Activated naive CD4-positive, alpha-beta T cell treated with anti-CD3 and anti-CD28 coated beads, Interleukin-2, amount 50 U/mL, for 72 hours (primary cell): ENCODE results near the gene SYNGR4. TPM values are rescaled to one million over a fixed set of nuclear protein-coding genes. Genes with fewer than 3 reads are reported as not detected.
A peak's percentile ranks its signal among the peaks of the same experiment; 100 is the strongest.
"Not testable (repeated sequence)": the region's sequence is repeated elsewhere in the genome, so short reads cannot be mapped to it uniquely, and the experiment has no call there.

Source experiments
- ATAC-seq, 2 donors: fragments of 150-1000 bp; cut with Tn5 transposase; 2 replicates each; pipeline ENCODE4 v1.10.0; 2021; ENCODE audit warnings: mild to moderate bottlenecking in 2 of 2, moderate library complexity in 2 of 2
- DNase-seq, 2 donors: peaks; one replicate each; pipeline ENCODE4 v3.0.0; 2021 to 2022; ENCODE audit warnings: low spot score in 2 of 2
- H3K27ac Mint-ChIP-seq, 2 donors: one replicate each; pipeline ENCODE4 v1.8.0; 2022; ENCODE audit warnings: mild to moderate bottlenecking in 2 of 2, mixed read lengths in 2 of 2
- H3K36me3 Mint-ChIP-seq, 2 donors: one replicate each; pipeline ENCODE4 v1.8.0; 2022; ENCODE audit warnings: mixed read lengths in 2 of 2
- H3K9me3 Mint-ChIP-seq, 2 donors: one replicate each; pipeline ENCODE4 v1.8.0; 2022; ENCODE audit warnings: mixed read lengths in 2 of 2
- total RNA-seq, 2 donors: library from RNA; stranded (reverse); gene quantifications; one replicate each; pipeline ENCODE4 v1.2.3, GENCODE V29; 2022

The SYNGR4 gene, protein sequence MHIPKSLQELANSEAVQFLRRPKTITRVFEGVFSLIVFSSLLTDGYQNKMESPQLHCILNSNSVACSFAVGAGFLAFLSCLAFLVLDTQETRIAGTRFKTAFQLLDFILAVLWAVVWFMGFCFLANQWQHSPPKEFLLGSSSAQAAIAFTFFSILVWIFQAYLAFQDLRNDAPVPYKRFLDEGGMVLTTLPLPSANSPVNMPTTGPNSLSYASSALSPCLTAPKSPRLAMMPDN
- under 1 TPM in 1 of 2 donors, not detected in 1; 0.41 TPM for total RNA-seq

DNA sequence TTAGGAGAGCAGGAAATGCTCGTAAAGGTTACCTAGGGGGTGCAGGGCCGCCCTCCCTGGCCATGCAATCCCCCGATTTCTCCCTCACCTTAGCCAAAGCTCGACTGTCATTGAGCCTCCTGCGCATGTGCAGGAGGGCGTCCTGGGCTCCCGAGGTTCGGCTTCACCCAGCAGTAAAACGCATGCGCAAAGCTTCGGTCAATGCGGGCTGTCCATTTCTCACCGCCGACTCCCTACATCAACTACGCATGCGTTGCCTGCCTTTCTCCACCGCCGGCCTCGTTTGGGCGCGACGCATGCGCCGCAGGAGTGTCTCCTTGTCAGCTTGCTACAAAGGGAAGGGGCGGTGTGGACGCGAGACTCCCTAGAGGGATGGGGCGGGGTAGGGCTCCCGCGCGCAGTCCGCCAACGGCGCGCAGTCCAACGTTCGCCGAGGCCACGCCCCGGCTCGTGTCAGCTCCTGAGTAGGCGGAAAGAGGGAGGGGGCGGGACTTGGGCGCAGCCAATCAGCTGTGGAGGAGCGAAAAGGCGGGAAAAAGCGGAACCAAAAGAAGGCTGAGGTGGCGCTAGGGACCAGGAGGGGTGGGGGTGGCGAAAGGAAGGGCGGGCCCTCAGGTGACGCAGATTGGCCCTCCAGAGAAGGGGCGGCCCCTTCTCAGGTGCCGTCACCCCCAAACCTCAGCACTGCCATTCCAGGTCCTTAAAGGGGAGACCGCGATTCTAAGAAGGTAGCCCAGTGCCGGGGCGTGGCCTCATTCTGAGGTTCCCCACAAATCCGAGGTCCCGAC is at the start of gene SYNGR4, which contains the start of gene TMEM143:
SYNGR4 (plus strand) TSS at position 558 of the 788 bp plus-strand sequence. CDS start 1,476 bp downstream, outside the sequence.
TMEM143 (minus strand) TSS at position 131 of the 788 bp plus-strand sequence; CDS start at position 111, 20 bp downstream.
- Mint-ChIP-seq H3K27ac (peak within 1 kb of the TSS; percentile 95 to 98), H3K9me3 (no peaks in the 10 kb centered on the region), H3K36me3 (peaks cover 0 to 11% of the 10 kb centered on the region in 2 donors)
- DNase-seq = peak; percentile 96 to 100
- peak; percentile 84 to 90 for ATAC-seq

DNA sequence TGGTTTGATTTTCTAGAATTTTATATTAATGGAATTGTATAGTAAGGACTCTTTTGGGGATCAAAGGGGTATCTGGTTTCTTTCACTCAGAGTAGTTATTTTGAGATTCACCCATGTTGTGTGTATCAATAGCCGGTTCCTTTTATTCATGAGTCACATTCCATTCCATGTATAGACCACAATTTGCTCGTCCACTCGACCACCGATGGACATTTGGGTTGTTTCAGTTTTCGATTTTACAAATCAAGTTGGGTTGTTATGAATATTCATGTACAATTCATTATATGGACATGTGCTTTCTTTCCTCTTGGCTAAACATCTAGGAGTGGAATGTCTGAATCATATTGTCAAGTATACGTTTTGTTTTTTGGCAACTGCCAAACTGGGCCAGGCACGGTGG is 48.5 kb upstream of the SYNGR4 start:
- Mint-ChIP-seq H3K36me3 (no peaks in the 10 kb centered on the region), H3K27ac (no peak overlapping the region), H3K9me3 (no peaks in the 10 kb centered on the region)
- ATAC-seq (no peak), DNase-seq (no peak)

DNA sequence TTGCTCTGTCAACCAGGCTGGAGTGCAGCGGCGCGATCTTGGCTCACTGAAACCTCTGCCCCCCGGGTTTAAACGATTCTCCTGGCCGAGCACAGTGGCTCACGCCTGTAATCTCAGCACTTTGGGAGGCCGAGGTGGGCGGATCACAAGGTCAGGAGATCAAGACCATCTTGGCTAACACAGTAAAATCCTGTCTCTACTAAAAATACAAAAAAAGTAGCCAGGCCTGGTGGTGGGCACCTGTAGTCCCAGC is 46.5 kb upstream of the SYNGR4 start:
- ATAC-seq, DNase-seq: not testable (repeated sequence)

DNA sequence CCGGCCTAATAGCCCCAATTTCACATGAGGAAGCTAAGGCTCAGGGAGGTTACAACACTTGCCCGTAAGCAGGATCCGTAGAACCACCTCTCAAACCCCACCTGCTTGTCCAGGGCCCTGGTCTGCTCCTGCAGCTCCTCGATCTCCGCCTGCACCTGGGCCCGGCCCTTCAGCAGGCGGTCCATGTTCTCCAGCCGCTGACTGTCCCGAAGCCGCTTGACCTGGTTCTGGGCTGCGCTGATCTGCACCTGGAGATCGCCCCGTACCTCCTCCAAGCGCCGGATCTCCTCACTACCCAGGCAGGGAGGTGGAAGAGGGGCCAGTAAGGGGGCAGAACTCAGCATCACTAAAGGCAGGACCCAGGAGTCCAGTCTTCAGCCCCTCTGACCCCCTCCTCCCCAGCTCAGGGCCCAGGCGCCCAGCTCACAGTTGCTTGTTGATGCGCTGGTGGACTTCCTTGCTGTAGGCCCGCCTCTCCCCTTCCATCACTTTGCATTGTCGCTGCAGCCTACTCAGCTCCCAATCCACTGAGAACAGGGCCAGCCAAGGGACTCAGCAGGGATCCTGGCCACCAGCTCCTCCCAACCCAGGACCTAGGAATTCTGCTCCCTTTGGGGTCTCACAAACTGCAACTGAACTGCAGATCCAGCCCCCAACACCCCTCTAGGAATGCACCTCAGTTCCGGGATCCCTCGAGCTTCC is 45.7 kb upstream of the SYNGR4 start:
- no peaks in the 10 kb centered on the region for H3K36me3 Mint-ChIP-seq
- no peaks in the 10 kb centered on the region for H3K9me3 Mint-ChIP-seq
- DNase-seq = no peak
- no peak for ATAC-seq
- H3K27ac Mint-ChIP-seq = no peak overlapping the region

More for the DNA sequence above, 46.5 kb upstream of the SYNGR4 start:
- not testable (repeated sequence) for H3K9me3 Mint-ChIP-seq, H3K27ac Mint-ChIP-seq, H3K36me3 Mint-ChIP-seq

DNA sequence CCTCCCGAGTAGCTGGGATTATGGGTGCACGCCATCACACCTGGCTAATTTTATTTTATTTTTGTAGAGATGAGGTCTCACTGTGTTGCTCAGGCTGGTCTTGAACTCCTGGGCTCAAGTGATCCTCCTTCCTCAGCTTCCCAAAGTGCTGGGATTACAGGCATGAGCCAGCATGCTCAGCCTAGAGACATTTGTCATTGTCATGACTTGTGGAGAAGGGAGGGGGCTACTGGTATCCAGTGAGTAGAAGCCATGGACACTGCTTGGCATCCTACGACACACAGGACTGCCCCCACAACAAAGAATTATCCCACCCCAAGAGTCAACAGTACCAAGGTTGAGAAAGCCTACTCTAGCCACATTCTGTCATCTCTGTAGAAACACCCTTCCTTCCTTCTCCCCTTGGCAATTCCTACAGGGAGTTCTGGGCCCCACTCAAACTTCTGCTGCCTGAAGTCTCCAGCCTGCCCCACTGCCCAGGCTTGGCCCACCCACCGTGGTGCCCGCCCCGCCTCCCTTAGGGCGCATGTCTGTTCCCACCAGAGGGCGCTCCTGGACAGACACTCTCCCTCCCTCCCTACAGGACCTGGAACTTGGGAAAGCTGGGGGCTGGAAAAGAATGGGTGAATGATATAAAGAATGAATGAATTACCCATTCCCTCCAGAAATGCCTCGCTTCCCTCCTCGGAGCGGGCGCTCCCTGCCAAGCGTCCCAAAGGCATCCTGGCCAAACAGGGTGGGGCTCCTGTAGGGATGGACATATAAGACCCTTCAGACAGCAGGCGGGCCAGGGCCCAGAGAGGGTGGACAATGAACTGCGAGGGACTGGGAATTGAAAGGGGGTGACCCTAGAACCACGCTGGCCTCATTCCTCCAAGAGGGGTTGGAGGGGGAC is 44.3 kb upstream of the SYNGR4 start:
- peak; percentile 19 to 23 for ATAC-seq
- peak; percentile 75 to 85 for DNase-seq
- H3K36me3 Mint-ChIP-seq = no peaks in the 10 kb centered on the region
- H3K9me3 Mint-ChIP-seq = no peaks in the 10 kb centered on the region
- peak overlapping the region in 1 of 2 donors; percentile 93 for H3K27ac Mint-ChIP-seq

DNA sequence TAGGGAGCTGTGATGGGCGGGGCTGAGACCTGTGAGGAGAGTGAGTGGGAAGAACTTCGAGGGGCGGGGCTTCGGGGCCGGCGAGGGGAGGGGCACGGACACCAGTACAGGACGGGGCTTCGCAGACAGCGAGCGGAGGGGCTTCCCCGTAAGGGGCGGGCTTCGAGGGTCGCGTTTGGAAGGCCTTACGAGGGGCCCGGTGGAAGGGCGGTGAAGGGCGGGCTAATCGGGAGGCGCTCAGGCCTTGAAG is 42.9 kb upstream of the SYNGR4 start:
- H3K27ac Mint-ChIP-seq = peak overlapping the region; percentile 93 to 97
- peaks cover 4 to 5% of the 10 kb centered on the region in 2 donors for H3K36me3 Mint-ChIP-seq
- peak; percentile 66 to 75 for ATAC-seq
- peak; percentile 94 to 96 for DNase-seq
- no peaks in the 10 kb centered on the region for H3K9me3 Mint-ChIP-seq

DNA sequence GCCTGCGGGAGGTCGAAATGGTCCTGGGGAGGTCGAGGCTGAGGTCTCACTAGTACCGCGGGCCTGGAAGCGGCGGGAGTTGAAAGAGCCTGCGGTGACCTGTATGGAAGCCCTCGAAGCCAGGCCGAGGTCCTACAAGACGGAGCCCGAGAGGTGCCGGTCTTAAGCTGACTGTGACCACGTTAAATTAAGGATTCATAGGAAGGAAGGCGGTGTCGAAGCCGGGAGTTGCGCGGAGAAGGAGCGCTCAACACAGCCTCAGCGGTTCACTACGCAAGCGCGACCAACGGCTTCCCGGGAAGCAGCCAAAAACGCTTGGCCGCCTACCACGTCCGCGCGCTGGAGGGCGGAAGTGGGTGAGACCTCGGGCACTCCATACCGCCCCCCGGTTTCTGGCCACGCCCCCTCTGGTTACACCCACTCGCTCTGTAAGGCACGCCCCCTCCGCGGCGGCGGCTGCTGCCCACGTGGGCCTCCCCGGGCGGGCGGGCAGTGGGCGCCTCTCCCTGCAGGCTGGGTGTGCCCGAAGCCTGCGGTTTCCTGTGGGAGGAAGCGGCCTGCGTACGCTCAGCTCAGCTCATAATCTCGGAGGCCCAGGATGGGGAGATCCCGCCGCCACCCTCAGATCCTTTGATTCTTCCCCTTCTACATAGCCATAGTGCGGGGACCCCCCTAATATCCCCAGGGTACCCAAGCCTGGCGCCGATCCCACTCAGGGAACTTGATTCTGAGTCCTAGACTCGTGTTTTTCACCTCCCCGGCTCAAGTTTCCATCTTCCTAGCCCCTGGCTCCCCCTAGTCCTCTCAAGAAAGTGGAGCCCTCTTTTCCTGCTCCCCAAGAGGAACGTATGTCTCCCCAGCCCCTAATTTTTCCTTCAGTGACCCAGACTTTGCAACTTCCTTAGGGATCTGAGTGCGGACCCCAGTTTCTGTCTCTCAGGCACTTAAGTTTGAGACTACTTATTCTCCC is 42.3 kb upstream of the SYNGR4 start:
- Mint-ChIP-seq H3K27ac (peak overlapping the region; percentile 93 to 97), H3K36me3 (peaks cover 5 to 10% of the 10 kb centered on the region in 2 donors), H3K9me3 (no peaks in the 10 kb centered on the region)
- peak; percentile 75 to 78 for ATAC-seq
- peak; percentile 99 for DNase-seq

DNA sequence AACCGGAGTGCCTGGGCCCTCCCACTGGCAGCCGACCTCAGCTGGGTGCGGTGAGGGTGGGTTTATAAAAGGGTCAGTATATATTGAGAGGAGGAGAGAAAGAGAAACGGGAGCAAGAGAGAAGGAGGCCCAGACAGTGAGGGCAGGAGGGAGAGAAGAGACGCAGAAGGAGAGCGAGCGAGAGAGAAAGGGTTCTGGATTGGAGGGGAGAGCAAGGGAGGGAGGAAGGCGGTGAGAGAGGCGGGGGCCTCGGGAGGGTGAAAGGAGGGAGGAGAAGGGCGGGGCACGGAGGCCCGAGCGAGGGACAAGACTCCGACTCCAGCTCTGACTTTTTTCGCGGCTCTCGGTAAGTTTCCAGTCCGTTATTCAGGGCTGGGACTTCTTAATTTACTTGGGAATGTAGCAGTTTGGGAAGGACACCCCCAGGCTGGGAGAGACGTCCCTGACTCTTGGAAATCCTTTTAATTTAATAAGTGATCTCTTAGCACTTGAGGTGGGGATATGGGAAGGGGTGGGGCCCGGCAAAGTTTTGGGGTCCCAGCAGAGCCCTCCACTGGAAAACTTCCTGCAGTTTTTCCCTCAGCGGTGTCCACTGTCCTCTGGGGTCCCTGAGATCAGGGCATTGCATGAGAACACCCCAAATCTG is 38.8 kb upstream of the SYNGR4 start, which contains the start of gene EMP3:
EMP3 (plus strand) TSS at position 288 of the 646 bp plus-strand sequence. CDS start 1,293 bp downstream, outside the sequence.
- H3K27ac Mint-ChIP-seq = peak within 1 kb of the TSS; percentile 90 to 93
- ATAC-seq (peak; percentile 28 to 47), DNase-seq (peak in 1 of 2 donors; percentile 79)
- H3K9me3 Mint-ChIP-seq = no peaks in the 10 kb centered on the region
- H3K36me3 Mint-ChIP-seq = peaks cover 5 to 39% of the 10 kb centered on the region in 2 donors

DNA sequence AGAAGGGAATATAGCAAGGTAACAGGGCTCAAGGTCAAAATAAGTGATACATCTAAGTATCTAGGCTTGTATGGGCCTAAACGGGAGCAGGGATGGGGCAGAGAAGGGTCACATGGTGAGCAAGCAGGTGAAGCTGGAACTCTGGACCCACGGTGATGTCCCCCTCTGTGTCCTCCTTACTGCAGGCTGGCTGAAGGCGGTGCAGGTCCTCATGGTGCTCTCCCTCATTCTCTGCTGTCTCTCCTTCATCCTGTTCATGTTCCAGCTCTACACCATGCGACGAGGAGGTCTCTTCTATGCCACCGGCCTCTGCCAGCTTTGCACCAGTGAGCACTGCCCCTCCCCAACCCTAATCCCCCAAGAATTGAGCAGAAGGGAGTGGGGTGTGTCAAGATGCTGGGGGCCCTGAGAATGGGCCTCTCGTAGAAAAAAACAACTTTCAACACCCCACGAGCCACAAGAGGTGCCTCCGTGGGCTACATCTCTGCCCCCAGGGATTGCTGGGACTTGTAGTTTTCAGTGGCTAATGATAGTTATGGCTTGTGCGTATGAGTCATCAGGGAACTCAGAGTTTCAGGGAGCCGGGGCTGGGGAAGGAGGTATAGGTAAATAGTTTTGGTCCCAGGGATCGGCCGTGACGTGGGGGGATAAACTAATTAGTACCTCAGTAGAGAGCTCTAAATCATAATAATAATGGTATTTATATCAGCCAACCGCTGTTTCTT is 34.8 kb upstream of the SYNGR4 start:
- ATAC-seq = no peak
- Mint-ChIP-seq H3K36me3 (peaks cover 5 to 59% of the 10 kb centered on the region in 2 donors), H3K27ac (peak overlapping the region; percentile 84 to 98), H3K9me3 (no peaks in the 10 kb centered on the region)
- DNase-seq = peak in 1 of 2 donors; percentile 50

DNA sequence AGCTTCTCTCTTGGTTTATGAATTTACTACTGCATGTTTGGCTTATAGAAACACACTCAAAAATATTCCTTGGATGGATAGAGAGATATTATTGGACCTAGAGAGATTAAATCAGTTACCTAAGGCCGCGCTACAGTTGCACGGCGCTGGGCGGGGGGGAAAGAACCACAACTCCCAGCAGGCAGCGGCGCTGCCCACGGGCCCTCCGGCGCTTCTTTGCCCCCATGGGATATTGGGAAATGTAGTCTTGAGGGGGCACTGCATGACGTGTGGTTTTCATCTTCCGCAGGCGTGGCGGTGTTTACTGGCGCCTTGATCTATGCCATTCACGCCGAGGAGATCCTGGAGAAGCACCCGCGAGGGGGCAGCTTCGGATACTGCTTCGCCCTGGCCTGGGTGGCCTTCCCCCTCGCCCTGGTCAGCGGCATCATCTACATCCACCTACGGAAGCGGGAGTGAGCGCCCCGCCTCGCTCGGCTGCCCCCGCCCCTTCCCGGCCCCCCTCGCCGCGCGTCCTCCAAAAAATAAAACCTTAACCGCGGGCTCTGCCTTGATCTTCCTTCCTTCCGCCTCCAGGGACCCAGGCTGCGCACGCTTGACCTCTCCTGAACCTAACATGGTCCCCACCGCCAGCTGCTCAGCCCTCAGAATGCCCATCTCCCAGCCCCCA is 34.0 kb upstream of the SYNGR4 start:
- no peaks in the 10 kb centered on the region for H3K9me3 Mint-ChIP-seq
- peak; percentile 74 to 79 for DNase-seq
- H3K27ac Mint-ChIP-seq = peak overlapping the region; percentile 84 to 98
- ATAC-seq = peak; percentile 4 to 50
- peaks cover 5 to 59% of the 10 kb centered on the region in 2 donors for H3K36me3 Mint-ChIP-seq

DNA sequence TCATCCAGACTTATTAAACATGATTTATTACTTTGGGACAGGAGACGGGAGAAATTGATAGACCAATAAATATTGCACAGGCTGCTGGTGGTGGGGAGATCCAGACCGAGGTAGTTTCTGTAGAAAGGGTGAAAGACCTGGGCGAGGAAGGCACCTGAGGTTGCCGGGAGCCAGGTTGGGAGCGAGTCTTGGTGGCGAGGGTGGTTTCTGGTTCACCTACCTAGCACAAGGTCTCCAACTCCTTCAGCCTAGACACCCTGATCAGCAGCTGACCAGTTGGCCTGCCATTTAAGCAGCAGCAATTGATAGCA is 31.9 kb upstream of the SYNGR4 start:
- Mint-ChIP-seq H3K27ac (peak overlapping the region in 1 of 2 donors; percentile 92), H3K9me3 (no peaks in the 10 kb centered on the region), H3K36me3 (peaks cover 0 to 45% of the 10 kb centered on the region in 2 donors)
- no peak for ATAC-seq
- no peak for DNase-seq

DNA sequence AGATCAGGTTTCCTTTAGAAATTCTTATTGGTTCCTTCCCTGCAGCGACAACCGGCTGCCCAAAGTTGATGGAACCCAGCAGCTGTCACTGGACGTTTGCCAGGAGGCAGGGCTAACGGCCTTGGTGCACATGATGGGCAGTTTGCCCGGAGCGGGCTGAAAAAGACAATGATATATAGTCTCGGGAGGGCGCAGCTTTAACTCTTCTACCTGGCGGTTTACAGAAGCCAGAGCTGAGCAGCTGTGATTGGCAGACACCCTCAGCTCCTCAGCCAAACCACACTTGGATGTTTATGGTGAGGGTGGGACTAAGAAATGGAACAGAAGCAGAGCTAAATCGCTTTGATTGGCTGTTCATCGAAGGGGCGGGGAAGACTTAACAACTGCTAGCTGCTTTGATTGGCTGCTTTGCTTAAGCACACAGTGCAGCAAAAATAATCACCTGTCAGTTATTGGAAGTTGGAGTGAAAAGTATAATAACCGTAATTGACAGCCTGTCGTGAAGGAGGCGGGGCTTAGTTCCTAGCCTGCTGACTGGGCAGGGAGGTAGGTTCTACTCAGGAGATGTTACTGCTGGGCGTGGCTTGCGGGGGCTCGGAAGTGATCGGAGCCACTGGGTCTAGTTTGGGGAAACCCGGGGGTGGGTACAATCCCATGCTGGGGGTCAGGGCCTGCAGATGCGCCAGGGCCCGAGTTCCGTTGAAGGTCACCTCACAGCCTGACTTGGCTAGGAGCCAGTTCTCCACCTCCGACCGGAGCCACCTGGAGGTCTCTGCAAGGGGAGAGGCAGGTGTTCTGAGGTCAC is 31.3 kb upstream of the SYNGR4 start:
- ATAC-seq (peak; percentile 72 to 75), DNase-seq (peak; percentile 88 to 93)
- Mint-ChIP-seq H3K9me3 (no peaks in the 10 kb centered on the region), H3K36me3 (peaks cover 0 to 41% of the 10 kb centered on the region in 2 donors), H3K27ac (peak overlapping the region; percentile 92 to 100)
